GM21825 (cell line): ENCODE results near the gene GPS1.

Source experiments
- ATAC-seq: cut with Tn5 transposase; IDR thresholded peaks from one replicate; pipeline ENCODE4 v1.9.1; 2021; ENCODE audit warnings: mild to moderate bottlenecking, moderate library complexity; ENCODE audit not compliant: unreplicated experiment

GPS1 gene

GRCh38 chr17:82014432-82014831 lies 37.3 kb upstream of the GPS1 start:
- no peak for ATAC-seq

- ATAC-seq: no peak
Measured at GRCh38 chr17:82014971-82015310, 36.8 kb upstream of the GPS1 start.

- no peak for ATAC-seq
Measured at GRCh38 chr17:82015311-82015971, 36.3 kb upstream of the GPS1 start.

GRCh38 chr17:82016061-82016874 lies 35.4 kb upstream of the GPS1 start:
- no peak for ATAC-seq

- no peak for ATAC-seq
Measured at GRCh38 chr17:82016875-82017459, 34.7 kb upstream of the GPS1 start.

- ATAC-seq: no peak
Measured at GRCh38 chr17:82017612-82018151, 34.0 kb upstream of the GPS1 start.

GRCh38 chr17:82018152-82018988 lies 33.3 kb upstream of the GPS1 start:
- ATAC-seq: no peak

GRCh38 chr17:82018989-82019689 lies 32.6 kb upstream of the GPS1 start:
- no peak for ATAC-seq

- no peak for ATAC-seq
Measured at GRCh38 chr17:82019690-82020571, 31.8 kb upstream of the GPS1 start.

- no peak for ATAC-seq
Measured at GRCh38 chr17:82020572-82021106, 31.1 kb upstream of the GPS1 start.

- no peak for ATAC-seq
Measured at GRCh38 chr17:82021107-82021899, 30.4 kb upstream of the GPS1 start.

GRCh38 chr17:82021900-82022309 lies 29.8 kb upstream of the GPS1 start:
- ATAC-seq: no peak

GRCh38 chr17:82022310-82022980 lies 29.3 kb upstream of the GPS1 start, which contains the start of gene CENPX:
TSS of gene CENPX (minus strand) at chr17:82022878. CDS start at chr17:82022861, 17 bp downstream.
- ATAC-seq: no peak

GRCh38 chr17:82022981-82023446 lies 28.7 kb upstream of the GPS1 start, which contains the start of gene LRRC45:
TSS of gene LRRC45 (plus strand) at chr17:82023305. CDS start at chr17:82023644, 339 bp downstream.
- ATAC-seq: peak; percentile 79

GRCh38 chr17:82023447-82024241 lies 28.1 kb upstream of the GPS1 start:
- ATAC-seq: no peak

GRCh38 chr17:82024859-82025258 lies 26.8 kb upstream of the GPS1 start:
- ATAC-seq: no peak
